ENCODE data around the gene PAXX.
A peak's percentile ranks its signal among the peaks of the same experiment; 100 is the strongest.

The PAXX gene

GRCh38 chr9:136982232-136983051 is 9.8 kb upstream of the PAXX start, which contains the start of gene LCNL1:
LCNL1 (plus strand) TSS chr9:136982993; CDS start chr9:136983587, 594 bp downstream.
- no peak for DNase-seq (ENCODE audit: low read depth)

- no peak for DNase-seq (ENCODE audit: low read depth)
These were observed 9.1 kb upstream of the PAXX start for GRCh38 chr9:136983167-136983566.

- no peak for DNase-seq (ENCODE audit: low read depth)
These were observed 8.4 kb upstream of the PAXX start for GRCh38 chr9:136983656-136984314.

- DNase-seq (ENCODE audit: low read depth): no peak
These were observed 7.7 kb upstream of the PAXX start for GRCh38 chr9:136984464-136985026.

GRCh38 chr9:136985027-136985602 is 7.1 kb upstream of the PAXX start:
- no peak for DNase-seq (ENCODE audit: low read depth)

GRCh38 chr9:136985853-136986252 is 6.4 kb upstream of the PAXX start:
- DNase-seq (ENCODE audit: low read depth): no peak

- no peak for DNase-seq (ENCODE audit: low read depth)
These were observed 3.4 kb upstream of the PAXX start for GRCh38 chr9:136988872-136989271.

GRCh38 chr9:136990242-136990911 is 1.8 kb upstream of the PAXX start:
- DNase-seq (ENCODE audit: low read depth): no peak

- no peak for DNase-seq (ENCODE audit: low read depth)
These were observed 672 bp downstream of the PAXX start for GRCh38 chr9:136992819-136993369.

GRCh38 chr9:136994180-136994887 is 2.1 kb downstream of the PAXX start:
- no peak for DNase-seq (ENCODE audit: low read depth)

GRCh38 chr9:136994888-136995230 is 2.6 kb downstream of the PAXX start:
- no peak for DNase-seq (ENCODE audit: low read depth)

- DNase-seq (ENCODE audit: low read depth): no peak
These were observed 3.1 kb downstream of the PAXX start for GRCh38 chr9:136995362-136995761.

- DNase-seq (ENCODE audit: low read depth): no peak
These were observed 3.6 kb downstream of the PAXX start for GRCh38 chr9:136995772-136996311.

GRCh38 chr9:136996361-136997292 is 4.4 kb downstream of the PAXX start, which contains the start of gene CLIC3:
CLIC3 (minus strand) TSS chr9:136996568; CDS start chr9:136996543, 25 bp downstream.
- DNase-seq (ENCODE audit: low read depth): peak; percentile 39

- DNase-seq (ENCODE audit: low read depth): no peak
These were observed 5.1 kb downstream of the PAXX start for GRCh38 chr9:136997371-136997770.

GRCh38 chr9:136997830-136998234 is 5.6 kb downstream of the PAXX start:
- no peak for DNase-seq (ENCODE audit: low read depth)

- no peak for DNase-seq (ENCODE audit: low read depth)
These were observed 8.1 kb downstream of the PAXX start for GRCh38 chr9:137000177-137000930.

GRCh38 chr9:137001857-137002645 is 9.8 kb downstream of the PAXX start:
- DNase-seq (ENCODE audit: low read depth): no peak
